TTC549 (cell line): Measurements from ENCODE around the gene C6orf52.
"Not testable (repeated sequence)": the region's sequence is repeated elsewhere in the genome, so short reads cannot be mapped to it uniquely, and the experiment has no call there.

Source experiments
- FAIRE-seq: peaks from 2 replicates; lab custom pipeline; 2012; peaks lifted over from hg19 to GRCh38; lab: Jason Lieb, UNC

The C6orf52 gene

DNA sequence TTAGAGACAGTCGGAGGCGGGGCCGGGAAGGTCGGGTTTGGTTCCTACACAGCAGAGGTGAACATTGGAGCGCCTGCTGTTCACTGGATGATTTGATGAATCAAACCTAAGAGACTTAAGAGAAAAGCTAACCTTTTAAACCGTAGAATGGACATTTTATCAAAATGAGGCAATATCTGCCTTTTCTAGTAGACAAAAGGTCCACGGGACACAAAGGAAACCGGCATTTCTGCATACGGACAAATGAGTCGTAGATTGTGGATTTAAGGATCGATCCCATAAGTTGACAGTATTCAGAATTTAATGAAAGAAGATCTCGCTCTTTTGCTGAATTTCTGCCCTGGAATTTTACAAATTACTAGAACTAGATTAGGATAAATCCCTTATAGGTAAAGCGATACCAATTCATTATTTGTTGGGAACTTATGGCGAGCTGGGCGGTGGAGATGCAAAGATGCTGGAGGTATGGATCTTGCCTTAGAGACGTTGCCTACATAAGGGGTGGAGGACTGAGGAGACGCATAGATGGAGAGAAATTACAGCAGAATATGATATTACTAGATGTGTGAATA lies 756 bp upstream of the C6orf52 start:
- FAIRE-seq, result no peak

DNA sequence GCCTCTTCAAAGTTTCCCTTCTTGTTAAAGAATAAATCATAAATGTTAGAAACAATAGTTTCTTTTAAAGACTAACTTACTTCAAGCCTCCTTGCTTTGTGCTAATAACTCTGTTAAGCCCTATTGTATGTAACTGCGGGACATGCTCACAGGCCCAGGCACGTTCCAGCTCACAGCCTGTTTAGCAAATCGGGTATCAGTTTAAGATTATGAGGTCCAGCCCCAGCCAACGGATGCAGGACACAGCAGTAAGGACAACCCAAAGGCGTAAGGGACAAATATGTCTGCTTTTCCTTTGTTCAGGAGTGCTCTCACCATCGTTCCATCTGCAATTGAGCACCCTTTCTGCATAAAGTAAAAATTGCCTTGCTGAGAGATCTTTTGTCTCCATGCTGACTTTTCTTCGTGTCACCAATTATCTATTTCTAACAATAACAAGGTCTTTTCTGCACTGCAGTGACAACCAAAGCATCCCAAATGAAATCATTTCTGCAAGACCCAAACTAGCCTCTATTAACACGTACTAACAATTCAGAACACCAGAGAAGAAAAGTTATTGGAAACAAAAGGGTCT lies 1.4 kb downstream of the C6orf52 start:
- no peak for FAIRE-seq

DNA sequence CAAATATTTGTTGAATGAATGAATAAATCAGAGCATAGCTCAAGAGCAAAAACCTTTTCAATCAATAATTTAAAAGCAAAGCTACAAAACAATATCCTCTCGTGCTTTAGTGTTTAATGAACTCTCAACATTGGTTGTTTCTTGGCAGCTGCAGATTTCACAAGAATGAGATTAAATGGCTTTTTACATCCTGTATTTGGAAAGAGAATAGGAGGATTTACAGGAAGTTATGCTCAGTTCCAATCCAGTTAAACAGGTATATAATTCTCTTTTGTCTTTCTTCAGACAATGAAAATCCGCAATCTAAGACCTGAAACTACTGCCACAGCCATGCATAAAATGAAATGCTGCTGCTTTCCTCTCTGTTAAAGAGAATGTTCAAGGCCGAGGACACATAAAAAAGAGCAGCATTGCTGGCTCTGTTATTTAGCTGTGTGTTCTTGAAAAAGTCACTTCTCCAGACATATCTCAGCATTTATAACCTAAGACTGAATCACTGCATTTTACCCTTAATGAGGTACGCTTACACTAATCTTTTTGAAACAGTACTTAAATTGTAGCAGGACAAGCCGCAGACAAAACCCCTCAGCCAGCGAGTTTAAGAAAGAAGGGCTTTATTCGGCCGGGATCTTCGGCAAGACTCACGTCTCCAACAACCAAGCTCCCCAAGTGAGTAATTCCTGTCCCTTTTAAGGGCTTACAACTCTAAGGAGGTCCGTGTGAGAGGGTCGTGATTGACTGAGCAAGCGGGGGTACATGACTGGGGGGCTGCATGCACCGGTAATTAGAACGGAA lies 3.6 kb downstream of the C6orf52 start:
- peak; percentile 11 for FAIRE-seq

DNA sequence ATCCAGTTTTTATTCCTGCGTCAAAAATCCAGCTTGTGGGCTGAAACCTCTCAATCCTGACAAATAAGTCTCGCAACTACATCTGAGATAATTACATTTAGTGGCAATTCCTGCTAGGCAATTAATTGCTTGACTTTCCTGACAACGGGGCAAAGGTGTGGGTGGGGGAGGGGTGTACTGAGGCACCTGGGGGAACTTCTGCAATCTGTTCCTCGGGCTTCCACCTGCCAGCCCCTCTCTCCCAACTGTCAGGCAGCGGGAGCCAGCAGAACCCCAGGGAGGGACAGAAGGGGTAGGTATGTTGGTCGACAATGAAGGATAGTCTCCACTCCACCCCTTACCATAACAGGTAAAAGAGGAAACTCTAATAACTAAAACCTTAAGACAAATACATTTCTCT lies 6.8 kb downstream of the C6orf52 start:
- FAIRE-seq, result no peak

DNA sequence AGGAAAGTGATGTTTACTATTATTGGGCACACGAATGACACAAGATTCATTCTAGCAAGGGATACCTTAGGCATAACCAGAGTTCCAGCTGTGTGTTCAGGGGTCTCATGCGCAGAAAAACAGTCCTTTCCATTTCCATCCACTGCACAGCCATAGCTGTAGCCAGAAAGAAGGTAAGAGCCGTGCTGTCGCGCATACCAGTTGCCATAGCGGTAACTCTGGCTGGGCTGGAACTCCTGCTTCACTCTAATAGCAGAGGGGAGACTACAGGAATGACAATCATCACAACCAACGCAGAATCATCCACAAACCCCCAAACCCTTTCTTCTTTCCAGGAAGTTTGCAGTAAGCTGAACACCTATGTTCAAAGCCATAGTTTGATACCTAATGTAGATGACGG lies 7.5 kb downstream of the C6orf52 start:
- FAIRE-seq, result no peak

DNA sequence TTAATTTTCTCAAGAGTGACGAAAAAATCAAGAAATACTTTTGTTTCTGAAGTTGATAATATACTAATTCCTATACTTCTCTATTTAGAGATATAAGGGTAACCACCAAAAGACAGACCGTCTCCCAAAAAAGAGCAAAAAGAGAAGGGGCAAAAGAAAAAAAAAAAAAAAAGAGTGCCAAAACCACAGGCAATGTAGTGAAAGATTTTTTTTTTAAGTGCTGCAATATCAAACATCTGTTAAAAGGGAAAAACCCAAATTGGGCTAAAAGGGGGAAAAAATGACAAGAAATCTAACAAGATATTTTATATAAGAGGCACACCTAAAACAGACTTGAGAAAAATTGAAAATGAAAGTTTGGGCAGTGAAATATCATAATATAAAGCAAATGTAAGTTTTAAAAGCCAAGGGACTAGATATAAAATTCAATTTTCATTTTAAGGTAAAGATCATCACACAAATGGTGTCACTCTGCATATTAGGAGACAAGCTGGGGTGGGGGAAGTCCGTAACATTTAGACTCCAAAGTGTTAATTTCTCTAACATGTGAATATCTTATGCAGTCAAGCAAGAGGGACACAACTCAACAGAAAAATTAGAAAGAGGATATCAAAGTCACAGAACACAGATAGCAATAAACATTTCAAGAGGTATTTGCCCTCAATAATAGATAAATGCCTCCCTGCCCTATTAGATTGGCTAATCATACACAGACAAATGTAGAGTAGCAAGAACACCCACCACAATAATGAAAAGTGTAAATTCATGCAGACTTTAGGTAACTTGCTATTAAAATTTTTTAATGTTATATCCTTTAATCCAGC lies 9.1 kb downstream of the C6orf52 start:
- no peak for FAIRE-seq

DNA sequence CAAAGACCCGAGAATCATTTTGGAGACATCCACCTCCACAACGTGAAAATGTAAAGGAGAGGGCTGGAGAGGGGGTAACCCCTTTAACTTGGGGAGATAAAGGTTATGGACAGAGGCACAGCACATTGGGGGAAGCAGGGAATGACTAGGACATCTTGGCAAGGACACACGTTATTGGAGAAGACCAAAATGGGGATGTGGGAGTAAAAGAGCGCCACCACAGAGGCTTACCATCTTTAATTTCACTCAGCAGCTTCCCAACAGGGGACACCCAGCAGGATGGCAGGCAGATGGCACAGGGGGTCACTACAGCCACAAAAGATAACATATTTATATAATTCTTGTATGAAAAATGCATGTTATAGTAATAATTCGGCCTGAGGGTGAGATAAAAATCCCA lies 9.8 kb downstream of the C6orf52 start:
- FAIRE-seq, result no peak

DNA sequence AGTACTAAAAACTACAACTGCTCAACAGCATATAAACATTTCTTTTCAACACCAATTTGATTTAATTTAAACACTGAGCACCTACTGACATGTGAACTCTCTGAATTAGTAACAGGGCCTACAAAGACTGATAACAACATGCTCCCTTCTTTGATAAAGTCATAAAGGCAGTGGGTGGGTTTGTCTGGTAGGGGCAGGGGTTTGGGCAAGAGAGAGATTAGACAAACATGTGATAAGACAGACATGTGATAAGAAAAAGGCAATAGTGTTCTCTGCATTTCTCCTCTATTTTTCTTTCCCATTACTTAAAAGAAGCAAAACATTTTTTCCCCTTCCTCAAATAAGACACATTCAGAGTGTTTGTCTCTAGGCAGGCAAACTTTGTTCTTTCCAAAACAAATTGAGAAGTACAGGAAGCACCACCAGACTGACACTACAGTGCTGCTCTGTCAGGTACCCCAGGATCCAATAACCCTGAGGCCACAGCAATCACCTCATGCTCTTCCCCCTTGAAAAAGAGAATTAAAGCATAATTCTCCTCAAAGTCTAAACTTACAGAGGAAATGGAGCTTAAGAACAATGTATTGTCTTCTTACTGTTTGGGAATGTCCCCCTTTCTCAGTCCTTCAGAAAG lies 11.9 kb downstream of the C6orf52 start:
- no peak for FAIRE-seq

DNA sequence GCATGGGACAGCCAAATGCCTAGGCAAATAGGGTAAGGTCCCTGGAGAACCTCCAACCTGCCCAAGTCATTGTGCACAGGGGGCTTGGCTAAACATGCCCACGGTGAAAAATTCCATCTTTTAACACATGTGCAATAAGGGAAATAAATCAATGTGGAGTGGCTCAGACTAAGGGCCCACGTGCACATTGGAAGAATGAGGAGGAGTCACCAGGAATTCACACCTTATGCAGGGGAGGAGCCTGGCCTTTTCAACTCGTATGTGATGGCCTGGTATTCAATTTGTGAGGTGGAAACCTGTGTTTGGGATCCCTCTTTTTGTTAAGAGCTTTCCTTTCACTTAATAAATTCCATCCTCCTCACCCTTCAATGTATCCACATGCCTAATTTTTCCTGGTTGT lies 12.6 kb downstream of the C6orf52 start:
- no peak for FAIRE-seq

DNA sequence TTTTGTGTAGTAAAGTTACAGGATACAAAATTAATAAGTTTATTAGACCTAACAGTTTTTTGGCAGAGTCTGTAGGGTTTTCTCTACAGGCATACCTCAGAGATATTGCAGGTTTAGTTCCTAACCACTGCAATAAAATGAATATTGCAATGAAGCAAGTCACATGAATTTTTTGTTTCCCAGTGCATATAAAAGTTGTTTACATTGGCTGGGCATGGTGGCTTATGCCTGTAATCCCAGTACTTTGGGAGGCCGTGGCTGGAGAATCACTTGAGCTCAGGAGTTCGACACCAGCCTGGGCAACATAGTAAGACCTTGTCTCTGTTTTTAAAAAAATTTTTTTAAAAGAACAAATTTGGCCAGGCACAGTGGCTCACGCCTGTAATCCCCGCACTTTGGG lies 16.0 kb downstream of the C6orf52 start:
- no peak for FAIRE-seq

DNA sequence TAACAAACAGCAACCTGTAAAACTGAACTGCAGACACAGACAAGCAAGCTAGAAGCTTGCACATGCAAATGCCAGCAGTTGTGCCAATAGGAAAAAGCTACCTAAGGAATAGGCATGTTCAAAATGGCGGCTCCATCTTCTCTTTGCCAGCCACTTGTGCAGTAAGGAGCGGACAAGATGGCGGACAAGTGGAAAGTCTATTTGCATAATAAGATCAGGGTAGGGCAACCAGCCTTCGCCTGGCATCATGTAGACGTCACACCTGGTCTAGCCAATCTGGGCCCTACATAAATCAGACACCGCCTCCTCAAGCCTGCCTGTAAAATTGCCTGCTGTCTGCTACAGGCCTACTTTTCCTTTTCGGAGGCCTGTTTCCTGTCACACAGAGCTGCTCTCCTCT lies 18.0 kb downstream of the C6orf52 start:
- no peak for FAIRE-seq

DNA sequence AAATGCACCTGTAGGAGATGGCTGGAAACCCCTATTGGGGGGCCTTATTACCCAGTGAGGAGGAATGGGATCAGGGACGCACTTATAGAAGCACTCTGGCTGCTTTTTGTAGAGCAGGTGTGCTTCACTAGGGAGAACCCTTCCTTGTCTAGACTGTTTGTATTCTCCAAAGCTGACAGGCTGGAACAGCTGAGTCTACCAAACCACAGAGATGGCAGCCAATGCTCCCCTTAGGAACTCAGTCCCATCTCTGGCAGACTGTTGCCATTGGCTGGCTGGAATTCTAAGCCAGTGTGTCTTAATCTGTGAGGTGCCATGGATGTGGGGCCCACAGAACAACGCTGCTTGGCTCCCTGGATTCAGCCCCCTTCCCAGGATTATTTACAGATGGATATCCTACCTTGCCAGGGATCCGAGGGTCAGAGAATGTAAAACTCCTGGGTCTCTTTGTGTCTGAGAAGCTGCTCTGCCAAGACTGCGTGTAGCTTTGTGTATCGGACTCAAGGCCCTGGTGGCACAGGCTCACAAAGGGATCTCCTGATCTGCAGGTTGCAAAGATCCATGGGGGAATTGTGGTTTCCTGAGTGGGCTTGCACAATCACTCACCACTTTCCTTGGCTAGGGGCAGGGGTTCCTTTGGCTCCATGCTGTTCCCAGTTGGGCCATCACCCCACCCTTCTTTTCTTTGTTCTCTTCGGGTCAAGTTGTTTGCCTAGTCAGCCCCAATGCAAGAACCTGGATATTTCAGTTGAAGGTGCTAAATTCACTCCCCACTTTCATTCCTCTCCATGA lies 26.1 kb downstream of the C6orf52 start:
- no peak for FAIRE-seq

DNA sequence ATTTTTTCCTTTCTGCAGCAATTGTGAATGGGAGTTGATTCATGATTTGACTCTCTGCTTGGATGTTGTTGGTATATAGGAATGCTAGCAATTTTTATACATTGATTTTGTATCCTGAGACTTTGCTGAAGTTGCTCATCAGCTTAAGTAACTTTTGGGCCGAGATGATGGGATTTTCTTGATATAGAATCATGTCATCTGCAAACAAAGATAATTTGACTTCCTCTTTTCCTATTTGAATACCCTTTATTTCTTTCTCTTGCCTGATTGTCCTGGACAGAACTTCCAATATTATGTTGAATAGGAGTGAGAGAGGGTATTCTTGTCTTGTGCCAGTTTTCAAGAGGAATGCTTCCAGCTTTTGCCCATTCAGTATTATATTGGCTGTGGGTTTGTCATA lies 28.8 kb downstream of the C6orf52 start:
- FAIRE-seq, result not testable (repeated sequence)

DNA sequence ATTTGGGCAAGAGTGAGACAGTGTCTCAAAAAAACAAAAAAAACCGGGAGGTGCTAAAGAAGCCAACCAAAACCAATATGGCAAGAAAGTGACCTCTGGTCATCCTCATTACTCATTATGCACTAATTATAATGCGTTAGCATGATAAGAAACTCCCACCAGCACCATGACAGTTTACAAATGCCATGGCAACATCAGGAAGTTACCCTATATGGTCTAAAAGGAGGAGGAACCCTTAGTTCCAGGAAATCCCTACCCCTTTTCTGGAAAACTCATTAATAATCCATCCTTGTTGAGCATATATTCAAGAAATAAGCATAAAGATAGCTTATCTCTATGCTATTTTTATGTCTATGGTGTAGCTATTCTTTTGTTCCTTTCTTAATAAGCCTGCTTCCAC lies 31.7 kb downstream of the C6orf52 start:
- FAIRE-seq, result no peak

DNA sequence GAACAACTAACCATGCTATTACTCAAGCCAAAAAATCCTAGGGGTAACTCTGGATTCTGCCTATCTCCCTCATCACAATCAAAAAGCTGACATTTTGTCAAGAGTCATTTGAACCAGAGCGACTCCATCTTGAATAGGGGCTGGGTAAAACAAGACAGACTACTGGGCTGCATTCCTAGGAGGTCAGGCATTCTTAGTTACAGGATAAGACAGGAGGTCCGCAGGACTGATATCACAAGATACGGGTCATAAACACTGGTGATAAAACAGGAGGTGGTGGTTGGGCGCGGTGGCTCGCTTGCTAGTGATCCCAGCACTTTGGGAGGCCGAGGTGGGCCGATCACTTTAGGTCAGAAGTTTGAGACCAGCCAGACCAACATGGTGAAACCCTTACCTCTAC lies 32.2 kb downstream of the C6orf52 start:
- no peak for FAIRE-seq

DNA sequence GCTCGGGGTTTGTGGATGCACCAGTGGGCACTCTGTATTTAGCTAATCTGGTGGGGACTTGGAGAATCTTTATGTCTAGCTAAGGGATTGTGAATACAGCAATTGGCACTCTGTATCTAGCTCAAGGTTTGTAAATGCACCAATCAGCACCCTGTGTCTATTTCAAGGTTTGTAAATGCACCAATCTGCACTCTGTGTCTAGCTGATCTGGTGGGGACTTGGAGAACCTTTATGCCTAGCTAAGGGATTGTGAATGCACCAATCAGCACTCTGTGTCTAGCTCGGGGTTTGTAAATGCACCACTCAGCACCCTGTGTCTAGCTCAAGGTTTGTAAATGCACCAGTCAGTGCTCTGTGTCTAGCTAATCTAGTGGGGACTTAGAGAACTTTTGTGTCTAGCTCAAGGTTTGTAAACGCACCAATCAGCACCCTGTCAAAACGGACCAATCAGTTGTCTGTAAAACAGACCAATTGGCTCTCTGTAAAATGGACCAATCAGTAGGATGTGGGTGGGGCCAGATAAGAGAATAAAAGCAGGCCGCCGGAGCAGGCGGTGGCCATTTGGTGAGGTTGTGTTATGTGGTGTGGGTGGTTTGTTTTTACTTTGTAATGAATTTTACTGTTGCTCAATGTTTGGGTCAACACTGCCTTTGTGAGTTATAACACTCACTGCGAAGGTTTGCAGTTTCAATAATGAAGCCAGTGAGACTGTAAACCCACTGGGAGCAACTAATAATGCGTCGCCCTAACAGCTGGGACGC lies 33.8 kb downstream of the C6orf52 start:
- not testable (repeated sequence) for FAIRE-seq

DNA sequence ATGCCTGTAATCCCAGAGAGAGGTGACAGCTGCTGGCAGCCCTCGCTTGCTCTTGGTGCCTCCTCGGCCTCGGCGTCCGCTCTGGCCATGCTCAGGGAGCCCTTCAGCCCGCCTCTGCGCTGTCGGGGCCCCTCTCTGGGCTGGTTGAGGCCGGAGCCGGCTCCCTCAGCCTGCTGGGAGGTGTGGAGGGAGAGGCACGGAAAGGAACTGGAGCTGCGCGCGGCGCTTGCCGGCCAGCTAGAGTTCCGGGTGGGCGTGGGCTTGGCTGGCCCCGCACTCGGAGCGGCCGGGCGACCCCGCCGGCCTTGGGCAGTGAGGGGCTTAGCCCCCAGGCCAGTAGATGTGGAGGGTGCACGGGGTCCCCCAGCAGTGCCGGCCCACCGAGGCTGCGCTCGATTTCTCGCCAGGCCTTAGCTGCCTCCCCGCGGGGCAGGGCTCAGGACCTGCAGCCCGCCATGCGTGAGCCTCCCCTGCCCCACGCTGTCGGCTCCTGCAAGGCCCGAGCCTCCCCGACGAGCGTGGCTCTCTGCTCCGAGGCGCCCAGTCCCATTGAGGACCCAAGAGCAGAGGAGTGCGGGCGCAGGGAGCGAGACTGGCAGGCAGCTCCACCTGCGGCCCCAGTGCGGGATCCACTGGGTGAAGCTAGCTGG lies 34.6 kb downstream of the C6orf52 start:
- no peak for FAIRE-seq

DNA sequence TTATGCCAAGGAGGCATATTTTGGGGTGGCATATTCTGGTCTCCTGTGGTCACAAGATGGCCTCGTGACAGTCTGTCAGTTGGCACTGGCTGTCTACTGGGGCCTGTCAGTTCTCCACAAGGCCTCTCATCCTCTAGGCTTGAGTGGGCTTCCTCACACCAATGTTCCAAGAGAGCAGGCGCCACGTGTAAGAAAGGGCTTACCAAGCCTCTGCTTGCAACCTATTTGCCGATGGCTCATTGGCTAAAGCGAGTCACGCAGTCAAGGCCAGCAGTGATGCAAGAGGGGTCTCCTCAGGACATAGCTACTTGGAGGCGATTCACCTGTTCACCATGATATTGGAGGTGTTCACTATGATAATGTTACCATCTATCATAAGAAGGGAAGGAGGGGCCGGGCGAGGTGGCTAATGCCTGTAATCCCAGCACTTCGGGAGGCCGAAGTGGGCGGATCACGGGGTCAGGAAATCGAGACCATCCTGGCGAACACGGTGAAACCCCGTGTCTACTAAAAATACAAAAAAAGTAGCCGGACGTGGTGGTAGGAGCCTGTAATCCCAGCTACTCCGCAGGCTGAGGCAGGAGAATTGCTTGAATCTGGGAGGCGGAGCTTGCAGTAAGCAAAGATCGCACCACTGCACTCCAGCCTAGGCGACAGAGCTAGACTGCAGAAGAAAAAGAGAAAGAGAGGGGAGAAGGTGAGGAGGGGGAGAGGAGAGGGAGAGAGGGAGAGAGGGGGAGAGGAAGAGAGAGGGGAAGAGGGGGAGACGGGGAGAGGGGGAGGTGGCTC lies 35.3 kb downstream of the C6orf52 start:
- FAIRE-seq, result no peak

DNA sequence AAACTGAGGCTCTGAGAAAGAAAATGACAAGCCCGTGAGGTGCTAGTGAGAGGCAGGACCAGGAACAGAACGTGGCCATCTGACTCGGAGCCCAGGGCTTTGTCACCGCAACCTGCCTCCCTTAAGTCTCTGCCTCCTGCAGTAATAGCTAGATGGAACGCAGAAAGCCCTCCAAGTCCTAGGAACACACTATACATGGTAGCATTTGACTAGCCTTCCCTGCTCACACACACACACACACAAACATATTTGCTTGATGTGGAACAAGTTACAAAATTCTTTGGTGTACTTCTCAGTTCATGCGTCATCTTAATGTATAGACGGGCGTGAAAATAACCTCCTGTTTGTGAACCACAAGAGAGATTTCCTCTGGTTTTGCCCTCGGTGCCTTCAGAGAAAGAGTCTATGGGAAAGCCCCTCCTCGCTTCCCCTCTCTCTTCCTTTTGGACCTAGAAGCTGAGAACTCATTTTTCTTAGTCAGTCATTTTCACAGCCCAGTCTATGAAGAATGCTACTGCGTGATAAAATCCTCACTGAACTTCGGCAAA lies 38.8 kb downstream of the C6orf52 start:
- FAIRE-seq, result no peak
